LNCaP clone FGC (cell line): ENCODE results near the gene CDYL2.

Experiments
- DNase-seq: peaks from one replicate; pipeline ENCODE4 v3.0.0-alpha.2; 2011; ENCODE audit warnings: low read depth
- H3K4me3 ChIP-seq: 2 replicates; pipeline ENCODE4 v1.5.1; 2011; ENCODE audit warnings: mild to moderate bottlenecking, low read depth, low read length, control low read depth
- CTCF ChIP-seq: IDR thresholded peaks from 2 replicates; pipeline ENCODE4 v1.5.1; 2012; ENCODE audit warnings: mild to moderate bottlenecking; ENCODE audit not compliant: control insufficient read depth, insufficient read depth; ENCODE audit errors: extremely low read depth

Gene CDYL2

GRCh38 chr16:80622007-80622406 is 182.4 kb downstream of the CDYL2 start:
- H3K4me3 ChIP-seq = no peak overlapping the region
- DNase-seq = no peak
- TF ChIP-seq CTCF = no peak

- TF ChIP-seq CTCF = no peak
- DNase-seq = no peak
- no peak overlapping the region for H3K4me3 ChIP-seq
These were observed 183.4 kb downstream of the CDYL2 start for GRCh38 chr16:80620736-80621605.

- no peak for TF ChIP-seq CTCF
- no peak for DNase-seq
- no peak overlapping the region for H3K4me3 ChIP-seq
These were observed 184.6 kb downstream of the CDYL2 start for GRCh38 chr16:80619824-80620223.

- TF ChIP-seq CTCF = no peak
- DNase-seq = no peak
- no peak overlapping the region for H3K4me3 ChIP-seq
These were observed 185.3 kb downstream of the CDYL2 start for GRCh38 chr16:80618862-80619648.

GRCh38 chr16:80616362-80616761 is 188.0 kb downstream of the CDYL2 start:
- no peak for TF ChIP-seq CTCF

GRCh38 chr16:80615735-80616134 is 188.7 kb downstream of the CDYL2 start:
- DNase-seq = no peak
- TF ChIP-seq CTCF = no peak
- H3K4me3 ChIP-seq = no peak overlapping the region

More at GRCh38 chr16:80616362-80616761, 188.0 kb downstream of the CDYL2 start:
- no peak for DNase-seq
- no peak overlapping the region for H3K4me3 ChIP-seq
